Inferior parietal cortex (tissue), 1 donor: ENCODE results near the gene LSMEM2.
A peak's percentile ranks its signal among the peaks of the same experiment; 100 is the strongest.
"Not testable (repeated sequence)": the region's sequence is repeated elsewhere in the genome, so short reads cannot be mapped to it uniquely, and the experiment has no call there.

Experiments used
- DNase-seq: peaks from one replicate; pipeline ENCODE4 v3.0.0-alpha.2; 2016; ENCODE audit errors: extremely low spot score

Gene LSMEM2

GRCh38 chr3:50278123-50278879, 586 bp upstream of the LSMEM2 start:
- DNase-seq = no peak

- no peak for DNase-seq
Measured at GRCh38 chr3:50279255-50280016, 549 bp downstream of the LSMEM2 start.

- not testable (repeated sequence) for DNase-seq
Measured at GRCh38 chr3:50284121-50284520, 5.2 kb downstream of the LSMEM2 start.

- DNase-seq = no peak
Measured at GRCh38 chr3:50286322-50287227, 7.7 kb downstream of the LSMEM2 start.

- DNase-seq = no peak
Measured at GRCh38 chr3:50287262-50287661, 8.4 kb downstream of the LSMEM2 start.

DNA sequence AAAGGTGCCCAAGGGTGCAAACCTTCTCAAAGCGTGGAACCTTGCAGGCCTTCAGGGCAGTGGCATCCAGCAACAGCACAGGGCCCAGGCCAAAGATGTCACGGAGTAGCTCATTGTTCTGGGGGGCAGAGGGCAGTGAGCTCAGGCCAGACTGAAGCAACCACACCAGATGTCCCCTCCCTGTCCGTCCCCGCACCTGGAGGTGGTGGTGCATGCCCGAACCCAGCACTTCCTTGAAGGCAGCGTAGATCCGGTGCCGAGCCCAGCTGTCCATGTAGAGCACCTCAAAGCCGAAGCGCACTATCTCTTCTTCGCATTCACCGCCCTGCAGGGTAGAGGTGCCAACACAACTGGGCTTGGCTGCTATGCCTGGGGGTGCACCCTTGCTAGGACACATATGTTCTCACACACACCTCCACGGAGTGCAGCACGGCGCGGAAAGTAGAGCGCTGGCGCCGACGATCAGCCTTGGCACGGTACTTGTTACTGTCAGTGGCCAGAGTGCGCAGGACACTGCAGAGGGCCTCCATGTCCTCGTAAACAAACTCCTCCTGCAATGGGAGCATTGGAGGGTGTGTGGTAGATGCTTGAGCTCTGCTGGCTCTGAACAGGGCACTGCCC, 9.6 kb downstream of the LSMEM2 start:
- no peak for DNase-seq

DNA sequence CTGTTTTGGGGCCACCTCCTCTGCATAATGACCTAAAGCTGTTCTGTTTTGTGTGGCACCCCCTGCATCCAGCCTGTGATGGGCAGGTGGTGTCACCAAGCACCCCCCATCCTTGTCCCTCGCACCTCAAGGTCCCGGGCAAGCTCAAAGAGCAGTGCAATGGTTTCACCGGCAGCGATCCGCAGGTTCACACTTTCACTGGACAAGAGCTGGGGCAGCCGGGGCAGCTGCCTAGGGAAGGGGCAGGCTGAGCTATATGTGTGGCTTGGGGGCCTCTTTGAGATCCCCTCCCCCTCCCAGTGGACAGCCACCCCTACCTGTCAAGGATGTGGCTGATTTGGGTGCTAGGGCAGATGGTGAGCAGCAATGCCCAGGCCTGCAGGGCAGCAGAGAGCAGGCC, 10.2 kb downstream of the LSMEM2 start:
- DNase-seq = no peak

DNA sequence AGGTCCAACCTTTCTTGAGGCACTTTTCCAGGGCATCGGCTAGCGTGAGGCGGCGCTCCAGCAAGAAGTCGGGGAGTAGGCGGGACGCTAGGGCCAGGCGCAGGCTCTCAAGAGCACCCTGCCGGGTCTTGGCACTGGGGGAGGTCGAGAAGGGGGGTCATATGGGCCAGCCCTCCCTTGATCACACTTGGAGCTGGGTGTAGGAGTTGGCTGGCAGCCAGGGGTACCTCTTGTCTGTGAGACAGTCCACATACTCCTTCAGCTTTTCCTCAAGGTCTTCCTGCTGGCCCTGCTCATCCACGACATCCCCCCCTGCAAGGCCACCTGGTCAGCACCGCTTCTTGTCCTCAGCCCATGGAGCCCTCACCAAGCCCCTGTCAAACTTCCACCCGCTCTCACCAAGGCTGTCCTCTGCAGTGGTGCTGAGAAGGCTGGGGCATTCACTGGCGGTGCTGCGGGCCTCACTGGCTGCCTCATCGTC, 11.3 kb downstream of the LSMEM2 start:
- DNase-seq = no peak

DNA sequence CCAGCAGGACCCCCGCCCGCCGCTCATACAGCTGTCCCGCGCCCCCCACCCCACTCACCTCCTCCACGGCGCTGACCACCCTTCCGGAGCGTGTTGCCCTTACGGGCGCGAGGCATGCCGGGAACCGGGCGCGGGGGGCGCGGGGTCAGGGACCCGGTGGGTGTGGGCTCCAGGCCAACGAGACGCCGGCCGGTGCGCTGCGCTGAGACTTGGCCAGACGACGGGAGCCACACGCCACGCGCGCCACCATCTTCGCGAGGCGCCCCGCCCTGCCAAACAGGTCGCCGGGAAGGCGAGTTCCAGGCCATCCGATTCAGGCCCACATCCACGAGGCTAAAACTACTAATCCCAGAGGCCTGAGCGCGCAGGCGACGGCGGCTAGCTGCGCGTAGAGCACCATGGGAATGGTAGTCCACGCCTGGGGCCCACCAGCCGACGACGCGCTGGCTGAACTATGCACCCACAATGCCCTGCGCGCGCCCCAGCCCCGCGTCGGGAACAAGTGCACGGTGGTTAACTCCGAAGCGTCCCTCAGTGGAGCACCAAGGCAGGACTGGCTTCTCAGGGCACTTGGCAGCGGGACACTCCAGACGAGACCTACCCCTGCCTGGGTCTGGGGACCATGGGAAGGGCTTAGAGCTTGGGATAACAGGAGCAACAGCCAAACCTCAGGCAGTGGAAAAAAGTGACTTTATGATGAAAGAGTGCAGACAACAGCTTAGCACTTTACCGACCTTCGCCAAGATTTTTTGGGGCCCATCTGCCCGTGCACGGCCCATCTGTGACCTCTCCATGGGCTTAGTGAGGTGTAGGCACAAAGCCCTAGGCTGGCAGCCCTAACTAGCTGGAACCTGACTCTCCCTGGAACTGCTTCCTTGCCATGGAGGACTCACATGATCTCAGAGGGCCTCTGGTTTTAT, 13.5 kb downstream of the LSMEM2 start, which contains the start of gene IFRD2:
TSS of gene IFRD2 (minus strand) at position 271 of the 920 bp plus-strand sequence. CDS start at position 116, 155 bp downstream.
- peak; percentile 95 for DNase-seq

DNA sequence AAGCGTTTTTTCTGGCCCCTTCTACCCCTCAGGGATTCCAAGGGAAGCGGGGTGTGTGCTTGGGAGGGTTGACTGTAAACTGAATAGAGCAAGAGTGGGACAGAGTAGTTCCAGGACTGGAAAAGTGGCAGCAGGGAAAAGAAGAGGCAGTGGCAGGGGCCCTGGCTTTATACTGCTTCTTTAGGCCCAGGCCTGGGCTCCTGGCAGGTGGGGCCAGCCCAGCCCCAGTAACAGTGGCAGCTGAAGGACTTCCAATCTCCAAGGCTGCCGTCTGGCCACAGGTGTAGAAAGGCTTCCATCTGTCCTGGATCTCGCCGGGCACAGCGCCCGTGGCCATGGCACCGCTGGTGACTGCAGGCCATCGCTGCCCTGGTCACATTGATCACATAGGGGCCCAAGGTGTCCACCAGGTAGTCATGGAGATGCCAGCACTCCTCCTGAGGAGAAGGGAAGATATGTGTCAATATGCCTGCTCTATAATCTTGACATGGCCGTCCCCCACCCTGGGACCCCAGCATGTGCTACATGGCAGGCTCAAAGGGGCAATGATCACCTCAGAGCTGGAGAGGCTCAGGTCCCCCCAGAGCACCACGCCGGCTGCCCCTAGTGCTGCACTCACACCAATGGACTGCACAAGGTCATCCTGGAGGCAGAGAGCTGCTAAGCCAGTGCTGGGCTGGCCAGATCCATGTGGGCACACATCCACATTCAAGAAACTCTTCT, 14.4 kb downstream of the LSMEM2 start:
- DNase-seq = no peak

GRCh38 chr3:50294089-50294488, 15.2 kb downstream of the LSMEM2 start:
- DNase-seq = no peak

DNA sequence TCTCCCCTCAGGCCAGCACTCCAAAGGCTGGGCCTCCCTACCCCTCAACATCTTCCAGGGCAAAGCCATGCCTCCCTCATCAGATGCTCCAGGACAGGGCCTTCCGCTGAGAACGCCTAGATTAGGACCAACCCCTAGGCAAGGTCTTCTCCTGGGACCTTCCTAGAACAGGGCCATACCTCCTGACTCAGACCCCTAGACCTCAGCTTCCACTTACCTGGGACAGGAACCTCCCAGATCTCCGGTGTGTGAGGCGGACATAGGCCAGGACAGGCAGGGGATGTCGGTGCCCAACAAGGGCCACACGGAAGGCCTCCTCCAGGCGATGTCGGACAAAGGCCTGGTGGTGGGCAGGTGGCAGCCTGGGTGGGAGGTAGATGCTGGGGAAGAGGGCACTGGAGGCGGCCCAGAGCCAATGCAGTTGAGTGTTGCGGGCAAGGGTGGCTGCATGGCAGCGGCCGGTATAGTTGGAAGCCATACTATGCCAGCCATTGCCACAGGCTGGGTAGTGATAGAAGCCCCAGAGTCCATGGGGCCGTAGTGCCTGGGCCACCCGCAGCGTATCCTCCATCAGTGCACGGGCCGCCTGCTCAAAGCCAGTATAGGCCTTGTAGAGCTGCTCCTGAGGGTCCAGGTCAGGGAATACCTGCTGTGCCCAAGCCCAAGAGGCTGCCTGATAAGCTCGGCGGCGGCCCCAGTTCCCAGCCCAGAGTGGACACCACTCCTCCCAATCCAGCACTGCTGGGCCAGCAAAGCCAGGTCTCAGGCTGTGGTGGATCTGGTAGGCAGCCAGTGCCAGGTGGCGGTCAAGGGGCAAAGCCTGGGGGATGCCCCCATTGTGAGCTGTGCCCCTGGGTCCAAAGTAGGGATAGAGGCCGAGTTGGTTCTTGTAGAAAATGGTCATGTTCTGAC, 15.9 kb downstream of the LSMEM2 start:
- DNase-seq = no peak

- no peak for DNase-seq
Measured at GRCh38 chr3:50295553-50296431, 16.9 kb downstream of the LSMEM2 start.

- DNase-seq = no peak
Measured at GRCh38 chr3:50296721-50297383, 18.0 kb downstream of the LSMEM2 start.

DNA sequence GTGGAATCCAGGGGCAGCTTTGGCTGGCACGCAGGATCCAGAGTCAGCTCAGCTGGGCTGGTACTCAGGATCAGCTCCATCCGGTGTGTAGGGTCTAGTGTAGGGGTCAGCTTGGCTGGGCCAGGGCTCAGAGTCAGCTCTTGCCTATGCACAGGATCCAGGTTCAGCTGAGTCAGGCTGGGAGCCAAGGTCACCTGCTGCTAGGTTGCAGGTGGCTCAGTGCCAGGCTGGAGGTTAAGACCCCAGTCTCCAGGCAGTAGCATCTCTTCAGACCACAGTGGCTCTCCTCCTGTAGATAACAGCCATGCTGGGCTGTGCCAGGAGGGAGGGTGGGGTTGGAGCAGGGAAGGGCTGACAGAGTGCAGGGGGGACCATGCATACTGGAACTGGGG, 18.5 kb downstream of the LSMEM2 start:
- DNase-seq = no peak

DNA sequence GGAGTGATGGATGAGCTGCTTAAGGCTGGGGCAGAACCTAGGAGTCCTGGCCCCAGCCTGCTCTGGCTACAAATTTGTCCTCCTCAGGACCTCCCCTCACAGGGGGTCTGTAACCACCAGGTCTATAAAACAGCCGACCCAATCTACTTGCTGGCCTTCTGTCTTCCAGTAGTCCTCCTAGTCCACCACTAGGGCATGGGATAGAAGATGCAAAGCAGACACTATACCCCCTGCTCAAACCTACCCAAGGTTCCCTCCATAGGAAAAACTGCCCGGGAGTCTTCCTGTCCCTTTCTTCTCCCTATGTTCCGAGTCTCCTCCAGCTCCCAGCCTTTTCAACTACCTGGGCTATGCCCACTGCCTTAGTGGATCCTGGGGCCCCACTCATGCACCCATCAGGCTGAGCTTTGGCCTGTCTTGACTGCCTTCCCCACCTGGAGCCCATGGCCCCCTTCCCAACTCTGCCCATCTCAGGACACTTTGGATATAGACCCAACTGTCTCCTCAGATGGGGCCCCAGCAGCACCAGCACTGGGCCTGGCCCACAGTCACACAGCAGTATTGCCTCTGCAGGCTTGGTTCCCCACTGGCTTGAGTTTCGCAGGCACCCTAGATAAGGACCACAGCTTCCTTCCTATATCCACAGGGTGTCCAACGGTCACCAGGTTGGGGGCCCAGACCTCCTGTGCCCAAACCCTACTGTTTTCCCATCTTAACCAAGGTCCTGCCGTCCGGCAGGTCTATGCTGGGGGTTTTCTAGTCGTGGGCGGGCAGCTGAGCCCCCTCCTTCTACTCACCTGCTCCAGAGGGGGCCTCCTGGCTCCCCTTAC, 19.2 kb downstream of the LSMEM2 start:
- no peak for DNase-seq
